Measurements from ENCODE around the gene RBM47. TPM values are rescaled to one million over a fixed set of nuclear protein-coding genes. Genes with fewer than 3 reads are reported as not detected.

Gene RBM47
- total RNA-seq, 4 donors from 2014 or later, result 200 to 369 (median 323) TPM

DNA sequence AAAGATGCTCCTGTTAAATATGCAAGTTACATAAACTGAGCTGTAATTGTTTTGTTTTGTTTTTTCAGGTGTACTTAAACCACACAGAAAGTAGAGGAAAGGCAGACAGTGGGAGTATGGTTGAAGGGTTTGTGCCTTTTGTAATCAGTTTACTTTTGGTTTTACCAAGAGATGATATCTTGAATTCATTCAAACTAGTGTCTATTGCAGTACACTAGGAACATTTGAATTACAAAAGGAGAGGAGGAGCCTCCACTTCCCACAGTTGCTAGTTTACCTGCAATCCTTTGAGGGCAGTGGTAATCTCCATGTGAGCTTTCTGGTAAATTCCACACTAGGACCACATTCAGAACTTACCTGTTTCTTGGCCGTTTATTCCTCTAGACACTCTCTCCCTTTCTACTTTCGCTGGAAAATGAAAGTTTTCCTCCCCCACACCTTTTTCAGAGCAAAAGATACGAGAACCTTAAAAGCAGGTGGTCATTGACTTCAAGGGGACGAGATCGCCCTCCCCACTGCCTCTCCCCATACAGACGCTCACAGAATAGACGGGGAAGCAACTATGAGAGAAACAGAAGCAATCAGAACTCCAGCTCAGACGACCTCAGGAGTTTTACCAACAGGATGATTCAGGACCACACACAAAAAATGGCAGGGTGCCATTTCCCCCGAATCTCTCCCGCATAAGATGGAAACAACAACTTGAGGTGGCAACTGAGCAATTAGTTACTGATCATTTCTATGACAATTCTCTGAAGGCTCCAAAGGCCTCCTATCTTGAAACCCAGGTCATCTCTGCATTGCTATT is 3.3 kb downstream of the RBM47 start:
- H3K4me3 ChIP-seq (replicated peaks in 1 of 3), result peak overlapping the region; percentile 21 to 83 (median 63)
- H3K9me3 ChIP-seq, result no peaks in the 10 kb centered on the region
- peaks cover 20 to 22% of the 10 kb centered on the region in 2 donors for H3K4me1 ChIP-seq
- no peaks in the 10 kb centered on the region for H3K27me3 ChIP-seq
- H3K36me3 ChIP-seq, result no peaks in the 10 kb centered on the region
- DNase-seq, result peak; percentile 37 to 47
- 22 to 32% methylated on average over 10 of the region's 10 CpGs for WGBS, 2 donors
- intact Hi-C loops (cut with DNase I), result loop anchor here (10.0 kb wide), 1 partner anchor 62 kb away; no protein-coding TSS in a partner anchor
- peak overlapping the region; percentile 95 to 97 (median 97) for H3K27ac ChIP-seq
- peak in 1 of 2 donors; percentile 53 for TF ChIP-seq POLR2A (IDR thresholded peaks at IDR 0.05)
- no peak for TF ChIP-seq CTCF (IDR thresholded peaks at IDR 0.05)

DNA sequence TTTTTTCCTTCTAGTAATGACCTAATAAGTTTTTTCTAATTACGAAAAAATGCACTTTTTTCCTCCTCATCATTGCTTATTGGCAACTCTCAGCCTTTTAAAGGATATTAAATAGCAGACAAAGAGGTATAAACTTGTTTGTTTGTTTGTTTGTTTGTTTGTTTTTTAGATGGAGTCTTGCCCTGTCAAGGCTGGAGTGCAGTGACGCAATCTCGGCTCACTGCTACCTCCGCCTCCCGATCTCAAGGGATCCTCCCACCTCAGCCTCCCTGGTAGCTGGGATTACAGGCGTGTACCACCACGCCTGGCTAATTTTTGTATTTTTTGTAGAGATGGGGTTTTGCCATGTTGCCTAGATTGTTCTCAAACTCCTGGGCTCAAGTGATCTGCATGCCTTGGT is 6.0 kb downstream of the RBM47 start:
- Histone ChIP-seq H3K9me3 (no peaks in the 10 kb centered on the region), H3K4me3 (replicated peaks in 1 of 3) (no peak overlapping the region), H3K27me3 (no peaks in the 10 kb centered on the region), H3K36me3 (no peaks in the 10 kb centered on the region), H3K27ac (peak overlapping the region in 1 of 3 donors; percentile 13), H3K4me1 (peaks cover 22% of the 10 kb centered on the region in 2 donors)
- intact Hi-C loops (cut with DNase I), result loop anchor here (10.0 kb wide), 1 partner anchor 59 kb away; no protein-coding TSS in a partner anchor
- WGBS, 2 donors, result 95 to 96% methylated on average over 7 of the region's 7 CpGs
- no peak for DNase-seq
- TF ChIP-seq CTCF (IDR thresholded peaks at IDR 0.05) (no peak), POLR2A (IDR thresholded peaks at IDR 0.05) (no peak)

DNA sequence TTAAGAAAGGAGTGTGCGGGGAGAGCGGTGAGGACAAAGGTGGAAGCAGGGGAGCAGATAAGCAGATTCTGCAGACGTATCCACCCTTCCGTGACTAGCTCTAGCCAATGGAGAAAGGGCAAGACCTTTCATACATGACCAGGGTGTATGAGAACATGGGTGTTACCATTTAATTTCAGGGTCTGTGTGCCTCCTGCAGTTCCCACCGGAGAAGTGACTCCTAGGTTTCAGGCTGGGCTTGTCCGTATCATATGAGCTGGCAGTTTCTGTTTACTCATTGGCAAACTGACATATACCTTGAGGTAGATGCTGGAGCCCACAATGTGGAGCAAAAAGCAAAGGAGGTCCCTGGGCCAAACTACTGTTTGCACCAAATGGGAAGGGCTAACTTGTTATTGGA is 6.8 kb downstream of the RBM47 start:
- Histone ChIP-seq H3K4me1 (peaks cover 22% of the 10 kb centered on the region in 2 donors), H3K27ac (peak overlapping the region in 1 of 3 donors; percentile 8), H3K36me3 (no peaks in the 10 kb centered on the region), H3K4me3 (replicated peaks in 1 of 3) (no peak overlapping the region), H3K9me3 (no peaks in the 10 kb centered on the region), H3K27me3 (no peaks in the 10 kb centered on the region)
- TF ChIP-seq POLR2A (IDR thresholded peaks at IDR 0.05) (no peak), CTCF (IDR thresholded peaks at IDR 0.05) (no peak)
- no peak for DNase-seq
- 89 to 92% methylated on average over 5 to 6 of the region's 6 CpGs for WGBS, 2 donors
- intact Hi-C loops (cut with DNase I), result loop anchor here (10.0 kb wide), 1 partner anchor 58 kb away; no protein-coding TSS in a partner anchor

GRCh38 chr4:40621592-40622512 is 7.8 kb downstream of the RBM47 start:
- Histone ChIP-seq H3K36me3 (no peaks in the 10 kb centered on the region), H3K4me1 (peaks cover 22% of the 10 kb centered on the region in 2 donors), H3K27ac (peak overlapping the region in 2 of 3 donors; percentile 4 to 54), H3K9me3 (no peaks in the 10 kb centered on the region), H3K27me3 (no peaks in the 10 kb centered on the region), H3K4me3 (replicated peaks in 1 of 3) (no peak overlapping the region)
- intact Hi-C loops (cut with DNase I), result loop anchor here (10.0 kb wide), 1 partner anchor 57 kb away; no protein-coding TSS in a partner anchor
- 67 to 77% methylated on average over 13 of the region's 13 CpGs for WGBS, 2 donors
- peak; percentile 49 to 50 for DNase-seq
- no peak for TF ChIP-seq CTCF (IDR thresholded peaks at IDR 0.05)
- no peak for TF ChIP-seq POLR2A (IDR thresholded peaks at IDR 0.05)

Data from thyroid gland (tissue), 4 donors.